Naive thymus-derived CD8-positive, alpha-beta T cell (primary cell): ENCODE data around the gene TMEM184A. TPM values are rescaled to one million over a fixed set of nuclear protein-coding genes. Genes with fewer than 3 reads are reported as not detected.

Experiments used
- ATAC-seq, 2 donors: fragments of 150-1000 bp; cut with Tn5 transposase in 1 of 2; sonication (Bioruptor Pico), chemical (Tn5 transposase) in 1 of 2; 1 replicate in 1 of 2; 2 replicates in 1 of 2; pipeline ENCODE4 v1.10.0; 2021; ENCODE audit warnings: mild to moderate bottlenecking in 2 of 2, moderate library complexity in 2 of 2
- POLR2A ChIA-PET: fragments of 350-600 bp; sonication (Branson Sonifier 250); formaldehyde crosslinking; loops from one replicate; lab custom pipeline; 2021; ENCODE audit warnings: antibody characterized with exemption; lab: Charles Lee
- DNase-seq, 10 donors: peaks; one replicate each; pipeline versions ENCODE4 v3.0.0 to v3.0.0-alpha.2; 2020 to 2022
- H3K27ac Mint-ChIP-seq, 10 donors: one replicate each; pipeline ENCODE4 v1.8.0; 2020 to 2022; ENCODE audit warnings: mild to moderate bottlenecking in 10 of 10, mixed read lengths in 10 of 10, moderate library complexity in 4 of 10, inconsistent platforms in 1 of 10
- H3K27me3 Mint-ChIP-seq, 5 donors: one replicate each; pipeline ENCODE4 v1.8.0; 2021 to 2022; ENCODE audit warnings: mixed read lengths in 5 of 5
- H3K36me3 Mint-ChIP-seq, 3 donors: one replicate each; pipeline ENCODE4 v1.8.0; 2020 to 2022; ENCODE audit warnings: mixed read lengths in 3 of 3, mild to moderate bottlenecking in 2 of 3, inconsistent platforms in 1 of 3
- H3K4me1 Mint-ChIP-seq, 4 donors: one replicate each; pipeline ENCODE4 v1.8.0; 2021 to 2022; ENCODE audit warnings: mixed read lengths in 4 of 4
- H3K4me3 Mint-ChIP-seq, 10 donors: one replicate each; pipeline ENCODE4 v1.8.0; 2020 to 2022; ENCODE audit warnings: mild to moderate bottlenecking in 10 of 10, mixed read lengths in 10 of 10, moderate library complexity in 6 of 10, inconsistent platforms in 1 of 10
- H3K9me3 Mint-ChIP-seq, 9 donors: one replicate each; pipeline ENCODE4 v1.8.0; 2020 to 2022; ENCODE audit warnings: mixed read lengths in 9 of 9, mild to moderate bottlenecking in 3 of 9, inconsistent platforms in 1 of 9, moderate library complexity in 1 of 9
- polyA plus RNA-seq, 3 donors: library from polyadenylated mRNA; unstranded; fragments of 300-500 nt; fragmentation: Illumina TruSeq; gene quantifications; one replicate each; pipeline ENCODE4 v1.2.3, GENCODE V29; 2021
- total RNA-seq, 8 experiments: library from RNA in 2 of 8; stranded (reverse) in 2 of 8; gene quantifications; one replicate each; pipeline ENCODE4 v1.2.3 and lab custom pipeline; 2021 to 2026

Gene TMEM184A
- total and polyA plus RNA-seq, 5 experiments from 2014 or later = 0.04 TPM; not detected in 4

- DNase-seq (no peak), ATAC-seq (no peak)
- Mint-ChIP-seq H3K36me3 (peaks cover 0 to 45% (median 5%) of the 10 kb centered on the region in 3 donors), H3K4me3 (peak overlapping the region in 1 of 10 donors; percentile 45), H3K27ac (no peak overlapping the region), H3K27me3 (no peaks in the 10 kb centered on the region), H3K9me3 (no peaks in the 10 kb centered on the region), H3K4me1 (peaks cover 14 to 34% (median 26%) of the 10 kb centered on the region in 4 donors)
- POLR2A ChIA-PET = interaction anchor here (0.6 kb wide), 1 partner anchor 14 kb away, joined by 3 read pairs; no protein-coding TSS in a partner anchor
Measured at GRCh38 chr7:1499367-1500029, 56.5 kb downstream of the TMEM184A start.

GRCh38 chr7:1498370-1499305, 57.4 kb downstream of the TMEM184A start:
- H3K36me3 Mint-ChIP-seq = peaks cover 0 to 50% (median 5%) of the 10 kb centered on the region in 3 donors
- H3K27me3 Mint-ChIP-seq = no peaks in the 10 kb centered on the region
- H3K4me1 Mint-ChIP-seq = peaks cover 14 to 31% (median 24%) of the 10 kb centered on the region in 4 donors
- no peak overlapping the region for H3K4me3 Mint-ChIP-seq
- no peak overlapping the region for H3K27ac Mint-ChIP-seq
- H3K9me3 Mint-ChIP-seq = no peaks in the 10 kb centered on the region
- POLR2A ChIA-PET = interaction anchor here (0.6 kb wide), 2 partner anchors 13 to 75 kb away, joined by 3 to 6 read pairs; no protein-coding TSS in a partner anchor
- ATAC-seq (no peak), DNase-seq (no peak)

DNA sequence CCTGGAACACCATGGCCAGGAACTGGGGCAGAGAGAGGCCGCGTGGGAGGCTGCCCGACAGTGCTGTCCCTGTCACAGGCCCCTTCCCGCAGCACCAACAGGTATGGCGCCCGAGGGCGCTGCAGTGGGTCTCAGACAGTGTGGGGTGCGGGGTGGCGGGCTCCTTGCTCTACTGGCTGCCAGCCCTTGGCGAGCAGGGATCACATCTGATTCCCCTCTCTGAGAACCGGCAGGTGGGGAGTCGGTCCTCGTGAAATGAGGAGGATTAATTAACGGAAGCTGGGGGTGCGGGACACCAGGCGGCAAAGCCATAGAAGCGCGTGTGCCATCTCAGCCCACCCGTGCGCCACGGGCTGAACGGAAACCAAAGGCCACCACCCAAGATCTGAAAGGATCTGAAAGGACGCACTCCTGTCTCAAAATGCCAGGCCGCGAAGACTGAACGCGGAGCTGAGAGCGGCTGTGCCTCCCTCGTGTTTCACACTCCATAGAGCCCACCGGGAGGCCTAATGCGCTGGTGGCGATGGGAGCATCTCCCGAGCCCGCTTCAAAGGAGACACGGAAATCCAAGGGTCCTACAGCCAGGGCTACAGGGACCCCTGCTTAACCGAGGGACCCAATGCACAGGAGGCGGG, 58.6 kb downstream of the TMEM184A start:
- H3K36me3 Mint-ChIP-seq = peaks cover 0 to 52% (median 7%) of the 10 kb centered on the region in 3 donors
- POLR2A ChIA-PET = no interaction called here
- no peak overlapping the region for H3K27ac Mint-ChIP-seq

DNA sequence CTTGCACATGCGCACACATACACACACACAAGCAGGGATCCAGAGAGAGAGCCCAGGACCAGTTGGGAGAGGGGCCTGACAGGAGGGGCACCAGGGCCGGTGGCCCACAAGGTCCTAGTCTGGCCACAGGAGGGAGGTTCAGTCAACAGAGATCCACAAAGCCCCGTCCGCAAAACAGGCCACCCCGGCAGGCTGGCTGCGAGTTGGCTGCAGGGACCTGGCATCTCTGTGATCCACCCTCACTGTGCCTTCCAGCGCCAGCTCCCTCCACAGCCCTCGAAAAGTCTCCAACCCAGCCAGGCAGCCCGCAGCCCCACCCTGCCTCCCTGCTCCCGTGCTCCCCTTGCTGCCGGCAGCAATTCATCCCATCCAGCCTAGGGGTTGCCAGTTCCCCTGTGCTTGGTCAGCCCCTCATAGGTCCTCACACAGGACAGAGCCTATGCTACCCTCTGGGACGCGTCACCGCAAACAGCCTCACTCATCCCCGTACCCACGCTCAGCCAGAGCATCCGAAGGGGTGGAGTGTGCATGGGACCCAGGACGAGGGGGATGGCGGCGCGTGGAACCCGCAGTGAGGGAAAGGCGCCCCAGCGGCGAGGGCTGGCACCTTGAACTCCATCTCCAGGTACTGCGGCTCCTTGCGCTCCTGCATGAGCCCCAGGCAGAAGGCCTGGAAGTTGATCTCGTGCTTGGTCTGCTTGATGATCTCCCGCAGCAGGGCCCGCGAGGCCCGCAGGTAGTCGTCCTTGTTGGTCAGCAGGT, 59.3 kb downstream of the TMEM184A start:
- Mint-ChIP-seq H3K27me3 (no peaks in the 10 kb centered on the region), H3K27ac (no peak overlapping the region), H3K4me3 (no peak overlapping the region), H3K4me1 (peaks cover 4 to 14% (median 8%) of the 10 kb centered on the region in 4 donors), H3K36me3 (peaks cover 0 to 52% (median 8%) of the 10 kb centered on the region in 3 donors), H3K9me3 (no peaks in the 10 kb centered on the region)
- ATAC-seq (no peak), DNase-seq (no peak)
- POLR2A ChIA-PET = no interaction called here

More for the DNA sequence above, 58.6 kb downstream of the TMEM184A start:
- H3K27me3 Mint-ChIP-seq = no peaks in the 10 kb centered on the region
- H3K4me3 Mint-ChIP-seq = peak overlapping the region in 1 of 10 donors; percentile 38
- ATAC-seq (no peak), DNase-seq (no peak)
- no peaks in the 10 kb centered on the region for H3K9me3 Mint-ChIP-seq
- peaks cover 9 to 21% (median 14%) of the 10 kb centered on the region in 4 donors for H3K4me1 Mint-ChIP-seq

GRCh38 chr7:1495564-1496242, 60.3 kb downstream of the TMEM184A start:
- DNase-seq = no peak
- peaks cover 0 to 56% (median 8%) of the 10 kb centered on the region in 3 donors for H3K36me3 Mint-ChIP-seq
- no peak overlapping the region for H3K27ac Mint-ChIP-seq

GRCh38 chr7:1494866-1495563, 61.0 kb downstream of the TMEM184A start:
- H3K4me3 Mint-ChIP-seq = no peak overlapping the region
- H3K27ac Mint-ChIP-seq = no peak overlapping the region
- peaks cover 0 to 53% (median 8%) of the 10 kb centered on the region in 3 donors for H3K36me3 Mint-ChIP-seq
- DNase-seq (no peak), ATAC-seq (no peak)
- H3K4me1 Mint-ChIP-seq = peaks cover 0 to 7% (median under 1%) of the 10 kb centered on the region in 4 donors
- H3K9me3 Mint-ChIP-seq = no peaks in the 10 kb centered on the region
- POLR2A ChIA-PET = interaction anchor here (0.6 kb wide), 1 partner anchor 13 kb away, joined by 3 read pairs; no protein-coding TSS in a partner anchor
- H3K27me3 Mint-ChIP-seq = no peaks in the 10 kb centered on the region

More at GRCh38 chr7:1495564-1496242, 60.3 kb downstream of the TMEM184A start:
- no peaks in the 10 kb centered on the region for H3K27me3 Mint-ChIP-seq
- H3K4me1 Mint-ChIP-seq = peaks cover 0 to 7% (median 5%) of the 10 kb centered on the region in 4 donors
- no peak for ATAC-seq
- H3K4me3 Mint-ChIP-seq = no peak overlapping the region
- POLR2A ChIA-PET = no interaction called here
- no peaks in the 10 kb centered on the region for H3K9me3 Mint-ChIP-seq

DNA sequence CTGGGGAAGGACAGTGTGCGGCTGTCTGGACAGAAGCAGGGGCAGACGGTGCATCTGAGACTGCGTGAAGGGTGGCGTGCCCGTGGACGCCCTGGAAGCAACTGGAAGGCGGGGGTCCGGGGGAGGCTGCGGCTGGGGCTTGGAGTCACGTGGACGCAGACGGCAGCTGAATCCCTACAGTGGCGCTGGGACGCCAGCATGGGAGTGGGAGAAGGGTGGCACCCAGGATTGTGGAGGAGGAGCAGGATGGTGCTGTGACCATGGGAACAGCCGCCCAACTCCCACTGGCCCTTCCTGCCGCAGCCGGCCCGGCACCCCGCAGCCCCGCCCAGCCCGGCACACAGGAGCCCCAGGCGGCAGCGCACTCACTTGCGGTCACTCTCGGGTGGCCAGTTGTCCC, 61.6 kb downstream of the TMEM184A start:
- Mint-ChIP-seq H3K4me1 (peaks cover 0 to 7% (median 0%) of the 10 kb centered on the region in 4 donors), H3K27me3 (no peaks in the 10 kb centered on the region), H3K9me3 (no peaks in the 10 kb centered on the region), H3K27ac (no peak overlapping the region), H3K4me3 (no peak overlapping the region), H3K36me3 (peaks cover 0 to 55% (median 11%) of the 10 kb centered on the region in 3 donors)
- DNase-seq (no peak), ATAC-seq (no peak)
- POLR2A ChIA-PET = interaction anchor here (0.6 kb wide), 1 partner anchor 13 kb away, joined by 3 read pairs; no protein-coding TSS in a partner anchor

GRCh38 chr7:1493571-1493970, 62.4 kb downstream of the TMEM184A start:
- Mint-ChIP-seq H3K27me3 (no peaks in the 10 kb centered on the region), H3K9me3 (no peaks in the 10 kb centered on the region), H3K27ac (no peak overlapping the region), H3K36me3 (peaks cover 0 to 61% (median 11%) of the 10 kb centered on the region in 3 donors), H3K4me3 (no peak overlapping the region), H3K4me1 (peaks cover 0 to 7% (median 0%) of the 10 kb centered on the region in 4 donors)
- DNase-seq (no peak), ATAC-seq (no peak)
- POLR2A ChIA-PET = interaction anchor here (0.6 kb wide), 1 partner anchor 29 kb away, joined by 3 read pairs; no protein-coding TSS in a partner anchor

GRCh38 chr7:1493129-1493528, 62.9 kb downstream of the TMEM184A start:
- Mint-ChIP-seq H3K27ac (no peak overlapping the region), H3K4me3 (no peak overlapping the region), H3K27me3 (no peaks in the 10 kb centered on the region), H3K36me3 (peaks cover 0 to 64% (median 14%) of the 10 kb centered on the region in 3 donors), H3K4me1 (peaks cover 0 to 11% (median 0%) of the 10 kb centered on the region in 4 donors), H3K9me3 (no peaks in the 10 kb centered on the region)
- DNase-seq (no peak), ATAC-seq (no peak)
- POLR2A ChIA-PET = interaction anchor here (0.6 kb wide), 1 partner anchor 29 kb away, joined by 3 read pairs; no protein-coding TSS in a partner anchor

DNA sequence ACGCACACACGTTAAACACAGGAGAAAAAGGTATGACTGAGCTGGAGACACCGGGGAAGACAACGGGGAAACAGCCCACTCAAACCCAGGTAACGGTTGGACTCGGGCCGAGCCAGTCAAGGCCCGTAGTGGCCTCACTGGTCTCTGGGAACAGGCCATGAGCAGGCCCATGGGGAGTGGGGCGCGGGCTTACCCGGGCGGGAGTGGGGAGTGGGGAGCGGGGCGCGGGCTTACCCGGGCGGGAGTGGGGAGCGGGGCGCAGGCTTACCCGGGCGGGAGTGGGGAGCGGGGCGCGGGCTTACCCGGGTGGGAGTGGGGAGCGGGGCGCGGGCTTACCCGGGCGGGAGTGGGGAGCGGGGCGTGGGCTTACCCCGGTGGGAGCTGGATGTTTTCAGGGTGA, 63.4 kb downstream of the TMEM184A start:
- ATAC-seq (no peak), DNase-seq (no peak)
- POLR2A ChIA-PET = no interaction called here
- Mint-ChIP-seq H3K27me3 (no peaks in the 10 kb centered on the region), H3K4me1 (peaks cover 0 to 11% (median 0%) of the 10 kb centered on the region in 4 donors), H3K9me3 (no peaks in the 10 kb centered on the region), H3K36me3 (peaks cover 0 to 62% (median 16%) of the 10 kb centered on the region in 3 donors), H3K27ac (no peak overlapping the region), H3K4me3 (no peak overlapping the region)
